DOHH2 (cell line): ENCODE results near the gene FOXK2.

ENCODE experiments used
- EZH2phosphoT487 ChIP-seq: fragments of 200-600 bp; sonication (generic); IDR thresholded peaks from 2 replicates; pipeline ENCODE4 v1.6.1; 2017; ENCODE audit warnings: borderline replicate concordance, mild to moderate bottlenecking, antibody characterized with exemption, low read length, moderate library complexity, mixed read lengths
- TF ChIP-seq, protein P1 (sequence below): fragments of 200-600 bp; sonication (generic); IDR thresholded peaks from one replicate; pipeline ENCODE4 v1.5.1; 2014; ENCODE audit warnings: antibody characterized with exemption, mild to moderate bottlenecking, low read depth, low read length; ENCODE audit not compliant: poor library complexity, severe bottlenecking

DNA sequence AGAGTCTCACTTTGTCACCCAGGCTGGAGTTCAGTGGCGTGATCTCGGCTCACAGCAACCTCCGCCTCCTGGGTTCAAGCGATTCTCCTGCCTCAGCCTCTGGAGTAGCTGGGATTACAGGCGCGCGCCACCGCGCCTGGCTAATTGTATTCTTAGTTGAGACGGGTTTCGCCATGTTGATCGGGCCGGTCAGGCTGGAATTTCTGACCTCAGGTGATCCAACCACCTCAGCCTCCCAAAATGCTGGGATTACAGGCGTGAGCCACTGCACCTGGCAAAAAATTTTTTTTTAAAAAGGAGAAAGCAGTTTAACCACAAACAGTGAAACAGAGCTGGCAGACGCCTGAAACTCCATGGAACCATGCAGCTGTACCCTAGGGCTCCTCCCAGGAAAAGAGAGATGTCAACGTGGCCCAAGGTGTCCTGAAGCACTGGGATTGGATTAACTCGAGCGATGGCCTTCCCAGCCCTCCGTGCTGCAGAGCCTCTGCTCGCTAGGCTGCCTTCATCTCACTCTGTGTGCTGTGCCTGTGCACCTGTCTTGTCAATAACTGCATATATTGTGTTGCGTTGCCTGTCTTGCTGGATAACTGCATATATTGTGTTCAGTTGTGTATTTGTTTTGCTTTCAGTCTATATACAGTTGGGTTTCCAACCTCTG lies 29.6 kb upstream of the FOXK2 start:
- TF ChIP-seq, protein P1, sequence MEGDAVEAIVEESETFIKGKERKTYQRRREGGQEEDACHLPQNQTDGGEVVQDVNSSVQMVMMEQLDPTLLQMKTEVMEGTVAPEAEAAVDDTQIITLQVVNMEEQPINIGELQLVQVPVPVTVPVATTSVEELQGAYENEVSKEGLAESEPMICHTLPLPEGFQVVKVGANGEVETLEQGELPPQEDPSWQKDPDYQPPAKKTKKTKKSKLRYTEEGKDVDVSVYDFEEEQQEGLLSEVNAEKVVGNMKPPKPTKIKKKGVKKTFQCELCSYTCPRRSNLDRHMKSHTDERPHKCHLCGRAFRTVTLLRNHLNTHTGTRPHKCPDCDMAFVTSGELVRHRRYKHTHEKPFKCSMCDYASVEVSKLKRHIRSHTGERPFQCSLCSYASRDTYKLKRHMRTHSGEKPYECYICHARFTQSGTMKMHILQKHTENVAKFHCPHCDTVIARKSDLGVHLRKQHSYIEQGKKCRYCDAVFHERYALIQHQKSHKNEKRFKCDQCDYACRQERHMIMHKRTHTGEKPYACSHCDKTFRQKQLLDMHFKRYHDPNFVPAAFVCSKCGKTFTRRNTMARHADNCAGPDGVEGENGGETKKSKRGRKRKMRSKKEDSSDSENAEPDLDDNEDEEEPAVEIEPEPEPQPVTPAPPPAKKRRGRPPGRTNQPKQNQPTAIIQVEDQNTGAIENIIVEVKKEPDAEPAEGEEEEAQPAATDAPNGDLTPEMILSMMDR: no peak
- no peak for TF ChIP-seq EZH2phosphoT487
